NB4 (cell line): ENCODE results near the gene RPS27.

Experiments used
- DNase-seq: peaks from one replicate; pipeline ENCODE4 v3.0.0; 2010; ENCODE audit warnings: low read depth
- H3K4me3 ChIP-seq: one replicate; pipeline ENCODE4 v1.5.1; 2011; ENCODE audit warnings: mild to moderate bottlenecking, low read depth, low read length, moderate library complexity
- MYC ChIP-seq: IDR thresholded peaks from 2 replicates; pipeline ENCODE4 v1.6.1; 2011; ENCODE audit warnings: low read depth, low read length
- POLR2A ChIP-seq: IDR thresholded peaks from 2 replicates; pipeline ENCODE4 v1.6.1; 2011; ENCODE audit warnings: mild to moderate bottlenecking; ENCODE audit not compliant: insufficient read length; ENCODE audit errors: extremely low read depth
- TF ChIP-seq, protein P1 (sequence below): IDR thresholded peaks from 2 replicates; pipeline ENCODE4 v1.6.1; 2011; ENCODE audit warnings: low read depth, low read length
- TF ChIP-seq, protein P2 (sequence below): IDR thresholded peaks from one replicate; pipeline ENCODE4 v1.5.1; 2012; ENCODE audit warnings: low read depth, low read length

RPS27 gene

DNA sequence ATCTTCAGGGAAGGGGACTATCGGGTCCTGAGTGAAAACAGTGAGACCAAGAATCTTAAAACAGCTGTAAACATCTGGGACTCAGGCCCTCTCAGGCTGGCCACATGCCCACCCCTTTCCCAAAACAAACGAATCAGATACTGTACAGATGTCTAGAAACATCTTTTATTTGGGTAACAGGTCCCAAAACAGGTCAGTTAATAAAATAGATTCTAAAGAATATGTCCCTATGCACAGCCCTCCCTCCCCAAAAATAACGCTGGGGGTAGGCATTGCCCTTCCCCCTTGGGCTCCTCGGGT is 31.7 kb upstream of the RPS27 start:
- peak overlapping the region; percentile 23 for H3K4me3 ChIP-seq
- TF ChIP-seq POLR2A (no peak), MYC (no peak)
- TF ChIP-seq, protein P1, sequence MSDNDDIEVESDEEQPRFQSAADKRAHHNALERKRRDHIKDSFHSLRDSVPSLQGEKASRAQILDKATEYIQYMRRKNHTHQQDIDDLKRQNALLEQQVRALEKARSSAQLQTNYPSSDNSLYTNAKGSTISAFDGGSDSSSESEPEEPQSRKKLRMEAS: no peak
- TF ChIP-seq, protein P2, sequence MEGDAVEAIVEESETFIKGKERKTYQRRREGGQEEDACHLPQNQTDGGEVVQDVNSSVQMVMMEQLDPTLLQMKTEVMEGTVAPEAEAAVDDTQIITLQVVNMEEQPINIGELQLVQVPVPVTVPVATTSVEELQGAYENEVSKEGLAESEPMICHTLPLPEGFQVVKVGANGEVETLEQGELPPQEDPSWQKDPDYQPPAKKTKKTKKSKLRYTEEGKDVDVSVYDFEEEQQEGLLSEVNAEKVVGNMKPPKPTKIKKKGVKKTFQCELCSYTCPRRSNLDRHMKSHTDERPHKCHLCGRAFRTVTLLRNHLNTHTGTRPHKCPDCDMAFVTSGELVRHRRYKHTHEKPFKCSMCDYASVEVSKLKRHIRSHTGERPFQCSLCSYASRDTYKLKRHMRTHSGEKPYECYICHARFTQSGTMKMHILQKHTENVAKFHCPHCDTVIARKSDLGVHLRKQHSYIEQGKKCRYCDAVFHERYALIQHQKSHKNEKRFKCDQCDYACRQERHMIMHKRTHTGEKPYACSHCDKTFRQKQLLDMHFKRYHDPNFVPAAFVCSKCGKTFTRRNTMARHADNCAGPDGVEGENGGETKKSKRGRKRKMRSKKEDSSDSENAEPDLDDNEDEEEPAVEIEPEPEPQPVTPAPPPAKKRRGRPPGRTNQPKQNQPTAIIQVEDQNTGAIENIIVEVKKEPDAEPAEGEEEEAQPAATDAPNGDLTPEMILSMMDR: no peak
- DNase-seq: no peak

DNA sequence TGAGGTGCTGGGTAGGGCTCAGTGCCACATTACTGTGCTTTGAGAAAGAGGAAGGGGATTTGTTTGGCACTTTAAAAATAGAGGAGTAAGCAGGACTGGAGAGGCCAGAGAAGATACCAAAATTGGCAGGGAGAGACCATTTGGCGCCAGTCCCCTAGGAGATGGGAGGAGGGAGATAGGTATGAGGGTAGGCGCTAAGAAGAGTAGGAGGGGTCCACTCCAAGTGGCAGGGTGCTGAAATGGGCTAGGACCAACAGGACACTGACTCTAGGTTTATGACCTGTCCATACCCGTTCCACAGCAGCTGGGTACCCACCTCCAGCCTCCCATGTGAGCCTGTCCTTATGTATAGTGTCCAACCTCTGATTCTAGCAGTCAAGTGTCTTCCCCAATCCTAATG is 31.1 kb upstream of the RPS27 start:
- DNase-seq: no peak
- H3K4me3 ChIP-seq: no peak overlapping the region
- TF ChIP-seq, protein P1: no peak
- TF ChIP-seq, protein P2: no peak
- TF ChIP-seq MYC: no peak
- TF ChIP-seq POLR2A: no peak

DNA sequence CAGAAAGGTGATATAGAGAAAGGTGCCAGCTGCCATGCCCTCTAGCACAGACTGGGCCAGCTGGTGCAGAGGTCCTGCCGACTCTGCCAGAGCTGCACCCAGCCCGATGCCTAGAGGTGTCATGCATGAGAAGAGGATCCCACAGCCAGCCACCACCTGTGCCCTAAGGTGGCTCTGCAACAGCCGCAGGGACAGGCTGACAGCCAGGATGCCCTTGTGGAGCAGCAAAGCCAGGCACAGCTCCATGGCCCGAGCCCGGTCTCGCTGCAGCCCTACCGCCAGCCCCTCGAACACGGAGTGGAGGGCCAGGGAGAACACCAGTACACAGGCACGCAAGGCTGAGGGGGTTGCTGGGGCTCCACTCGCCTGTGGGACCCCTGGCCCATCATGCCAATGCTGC is 30.4 kb upstream of the RPS27 start:
- DNase-seq: no peak
- H3K4me3 ChIP-seq: no peak overlapping the region
- TF ChIP-seq POLR2A (no peak), MYC (no peak)
- TF ChIP-seq, protein P2: no peak
- TF ChIP-seq, protein P1: no peak

DNA sequence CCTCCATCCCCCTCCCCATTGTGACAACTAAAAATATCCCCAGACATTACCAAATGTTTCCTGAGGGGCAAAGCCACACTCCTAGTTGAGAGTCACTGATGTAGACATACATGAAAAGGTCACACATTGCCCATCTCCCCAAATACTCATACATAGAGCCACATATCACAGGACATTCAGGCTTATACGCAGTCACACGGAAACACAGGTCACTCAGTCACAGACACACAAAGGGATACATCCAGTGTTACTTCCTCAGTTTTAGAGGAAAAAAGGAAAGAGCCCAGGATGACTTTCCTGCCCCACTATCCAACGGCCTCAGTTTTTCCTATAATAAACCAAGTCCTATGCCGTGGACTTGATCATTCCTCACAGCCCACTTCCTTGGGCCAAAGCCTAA is 29.1 kb upstream of the RPS27 start:
- DNase-seq: no peak
- TF ChIP-seq MYC: no peak
- TF ChIP-seq, protein P1: no peak
- TF ChIP-seq, protein P2: no peak
- TF ChIP-seq POLR2A: no peak
- H3K4me3 ChIP-seq: no peak overlapping the region

DNA sequence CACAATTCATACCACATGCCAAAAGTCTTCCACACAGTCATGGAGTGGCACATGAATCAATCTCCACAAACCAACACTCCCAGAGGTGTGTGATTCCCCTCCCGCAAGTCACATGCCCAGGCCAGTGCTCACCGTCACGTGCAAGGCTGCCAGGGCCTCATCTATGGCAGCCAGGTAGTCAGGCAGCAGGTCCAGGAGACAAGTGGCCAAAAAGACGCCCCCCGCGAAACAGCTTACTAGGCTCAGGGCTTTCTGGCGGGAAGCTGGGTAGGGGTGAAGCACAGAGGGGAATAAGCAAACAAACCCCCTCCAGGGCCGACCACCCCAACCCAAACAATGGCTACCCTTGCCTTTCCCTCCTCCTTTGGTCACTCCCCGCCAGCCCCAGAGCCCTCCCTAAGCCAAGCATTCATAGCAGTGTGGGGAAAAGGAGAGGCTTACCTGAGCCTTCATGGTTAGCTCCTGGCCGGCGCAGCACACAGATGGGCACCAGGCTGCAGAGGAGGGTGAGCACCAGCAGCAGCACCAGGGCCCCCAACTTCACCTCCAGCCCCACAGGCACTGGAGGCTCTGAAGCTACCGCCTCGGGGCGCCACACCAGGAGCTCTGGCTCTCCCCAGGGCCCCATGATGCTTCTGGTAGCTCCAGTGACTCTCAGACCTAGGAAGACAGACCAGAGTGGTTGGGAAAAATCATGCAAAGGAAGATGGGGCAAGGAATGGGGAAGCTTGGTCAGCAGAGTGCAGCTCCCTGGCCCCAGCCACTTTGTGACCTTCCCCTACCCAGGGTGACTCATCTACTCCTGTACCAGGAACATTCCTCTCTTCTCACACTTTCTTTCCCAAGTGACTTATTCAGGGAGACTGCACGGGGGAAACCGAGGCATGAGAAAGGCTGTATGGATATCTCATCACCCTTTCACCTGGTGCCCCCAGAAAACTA is 28.2 kb upstream of the RPS27 start:
- TF ChIP-seq MYC: no peak
- TF ChIP-seq, protein P1: no peak
- TF ChIP-seq, protein P2: no peak
- no peak for TF ChIP-seq POLR2A
- H3K4me3 ChIP-seq: peak overlapping the region; percentile 84
- peak; percentile 52 for DNase-seq
